ENCODE results near the gene MUC6.

MUC6 gene

GRCh38 chr11:1041149-1041467 is 4.6 kb upstream of the MUC6 start:
- Histone ChIP-seq H3K9ac (ENCODE audit: low read length) (no peak overlapping the region), H3K4me2 (ENCODE audit: low read length, poor library complexity, severe bottlenecking) (no peak overlapping the region), H2AFZ (ENCODE audit: low read depth, low read length) (no peak overlapping the region), H3K23ac (ENCODE audit: low read length in 2 of 2) (no peak overlapping the region), H3K27me3 (ENCODE audit: control insufficient read depth in 1 of 2, insufficient read depth in 1 of 2, low read length in 2 of 2) (peaks cover 10 to 61% of the 10 kb centered on the region in 2 experiments), H2BK15ac (ENCODE audit: low read depth, poor library complexity, severe bottlenecking) (no peak overlapping the region), H2BK12ac (ENCODE audit: low read length in 2 of 2) (no peak overlapping the region), H3K4me3 (ENCODE audit: insufficient read depth in 1 of 2, low read depth in 1 of 2, low read length in 2 of 2) (no peak overlapping the region), H4K8ac (ENCODE audit: low read length) (no peak overlapping the region), H2AK5ac (ENCODE audit: low read length, severe bottlenecking) (no peak overlapping the region), H3K4me1 (ENCODE audit: control insufficient read depth, insufficient read depth, low read depth, low read length) (peaks cover 3% of the 10 kb centered on the region), H4K91ac (ENCODE audit: low read length) (no peak overlapping the region), H3K18ac (ENCODE audit: low read depth in 1 of 2, low read length in 2 of 2) (no peak overlapping the region), H2BK120ac (ENCODE audit: low read depth, low read length) (no peak overlapping the region), H3K9me3 (ENCODE audit: control insufficient read depth, low read length) (peaks cover 6% of the 10 kb centered on the region), H3K36me3 (ENCODE audit: control insufficient read depth in 1 of 2, insufficient read depth in 2 of 2, low read depth in 1 of 2, low read length in 2 of 2) (no peaks in the 10 kb centered on the region), H3K4ac (ENCODE audit: low read depth in 1 of 2, low read length in 2 of 2) (no peak overlapping the region), H2BK5ac (ENCODE audit: low read depth, low read length, poor library complexity, severe bottlenecking) (no peak overlapping the region), H3K79me1 (replicated peaks; ENCODE audit: low read length, poor library complexity, severe bottlenecking) (no peaks in the 10 kb centered on the region), H3K14ac (ENCODE audit: low read length in 2 of 2) (no peak overlapping the region), H3K27ac (ENCODE audit: low read length, poor library complexity, severe bottlenecking) (no peak overlapping the region)
- DNase-seq, result no peak
- 83% methylated on average over 8 of the region's 8 CpGs for WGBS

- Histone ChIP-seq H3K4me3 (ENCODE audit: insufficient read depth in 1 of 2, low read depth in 1 of 2, low read length in 2 of 2) (no peak overlapping the region), H3K27ac (ENCODE audit: low read length, poor library complexity, severe bottlenecking) (no peak overlapping the region), H3K18ac (ENCODE audit: low read depth in 1 of 2, low read length in 2 of 2) (no peak overlapping the region), H2AFZ (ENCODE audit: low read depth, low read length) (no peak overlapping the region), H2BK15ac (ENCODE audit: low read depth, poor library complexity, severe bottlenecking) (no peak overlapping the region), H4K8ac (ENCODE audit: low read length) (no peak overlapping the region), H2BK12ac (ENCODE audit: low read length in 2 of 2) (no peak overlapping the region), H2AK5ac (ENCODE audit: low read length, severe bottlenecking) (no peak overlapping the region), H3K4me2 (ENCODE audit: low read length, poor library complexity, severe bottlenecking) (no peak overlapping the region), H2BK5ac (ENCODE audit: low read depth, low read length, poor library complexity, severe bottlenecking) (no peak overlapping the region), H3K9ac (ENCODE audit: low read length) (no peak overlapping the region), H3K9me3 (ENCODE audit: control insufficient read depth, low read length) (peaks cover 6% of the 10 kb centered on the region), H3K4ac (ENCODE audit: low read depth in 1 of 2, low read length in 2 of 2) (no peak overlapping the region), H3K27me3 (ENCODE audit: control insufficient read depth in 1 of 2, insufficient read depth in 1 of 2, low read length in 2 of 2) (peaks cover 10 to 62% of the 10 kb centered on the region in 2 experiments), H3K14ac (ENCODE audit: low read length in 2 of 2) (no peak overlapping the region), H4K91ac (ENCODE audit: low read length) (no peak overlapping the region), H3K4me1 (ENCODE audit: control insufficient read depth, insufficient read depth, low read depth, low read length) (peaks cover 3% of the 10 kb centered on the region), H2BK120ac (ENCODE audit: low read depth, low read length) (no peak overlapping the region), H3K79me1 (replicated peaks; ENCODE audit: low read length, poor library complexity, severe bottlenecking) (no peaks in the 10 kb centered on the region), H3K36me3 (ENCODE audit: control insufficient read depth in 1 of 2, insufficient read depth in 2 of 2, low read depth in 1 of 2, low read length in 2 of 2) (no peaks in the 10 kb centered on the region), H3K23ac (ENCODE audit: low read length in 2 of 2) (no peak overlapping the region)
- 82% methylated on average over 15 of the region's 16 CpGs for WGBS
- DNase-seq, result no peak
These were observed 4.1 kb upstream of the MUC6 start for GRCh38 chr11:1040428-1041148.

GRCh38 chr11:1039481-1040427 is 3.2 kb upstream of the MUC6 start:
- no peak overlapping the region for H3K4me3 ChIP-seq (ENCODE audit: insufficient read depth in 1 of 2, low read depth in 1 of 2, low read length in 2 of 2)
- WGBS, result 89% methylated on average over 30 of the region's 32 CpGs

GRCh38 chr11:1038921-1039320 is 2.4 kb upstream of the MUC6 start:
- H2BK120ac ChIP-seq (ENCODE audit: low read depth, low read length), result no peak overlapping the region
- H4K91ac ChIP-seq (ENCODE audit: low read length), result peak overlapping the region; percentile 2
- H3K4me3 ChIP-seq (ENCODE audit: insufficient read depth in 1 of 2, low read depth in 1 of 2, low read length in 2 of 2), result peak overlapping the region in 1 of 2 experiments; percentile 22
- H3K4me1 ChIP-seq (ENCODE audit: control insufficient read depth, insufficient read depth, low read depth, low read length), result peaks cover 3% of the 10 kb centered on the region
- no peaks in the 10 kb centered on the region for H3K36me3 ChIP-seq (ENCODE audit: control insufficient read depth in 1 of 2, insufficient read depth in 2 of 2, low read depth in 1 of 2, low read length in 2 of 2)
- no peak for DNase-seq
- H3K79me1 ChIP-seq (replicated peaks; ENCODE audit: low read length, poor library complexity, severe bottlenecking), result no peaks in the 10 kb centered on the region
- no peak overlapping the region for H3K4ac ChIP-seq (ENCODE audit: low read depth in 1 of 2, low read length in 2 of 2)
- peak overlapping the region in 1 of 2 experiments; percentile 64 for H3K14ac ChIP-seq (ENCODE audit: low read length in 2 of 2)
- no peak overlapping the region for H2BK5ac ChIP-seq (ENCODE audit: low read depth, low read length, poor library complexity, severe bottlenecking)
- H3K9ac ChIP-seq (ENCODE audit: low read length), result no peak overlapping the region
- peak overlapping the region; percentile 2 for H2AFZ ChIP-seq (ENCODE audit: low read depth, low read length)
- H2AK5ac ChIP-seq (ENCODE audit: low read length, severe bottlenecking), result no peak overlapping the region
- no peak overlapping the region for H3K23ac ChIP-seq (ENCODE audit: low read length in 2 of 2)
- no peak overlapping the region for H3K27ac ChIP-seq (ENCODE audit: low read length, poor library complexity, severe bottlenecking)
- no peak overlapping the region for H3K18ac ChIP-seq (ENCODE audit: low read depth in 1 of 2, low read length in 2 of 2)
- H2BK15ac ChIP-seq (ENCODE audit: low read depth, poor library complexity, severe bottlenecking), result no peak overlapping the region
- no peak overlapping the region for H2BK12ac ChIP-seq (ENCODE audit: low read length in 2 of 2)
- H3K9me3 ChIP-seq (ENCODE audit: control insufficient read depth, low read length), result no peaks in the 10 kb centered on the region
- no peak overlapping the region for H3K4me2 ChIP-seq (ENCODE audit: low read length, poor library complexity, severe bottlenecking)
- peaks cover 10 to 56% of the 10 kb centered on the region in 2 experiments for H3K27me3 ChIP-seq (ENCODE audit: control insufficient read depth in 1 of 2, insufficient read depth in 1 of 2, low read length in 2 of 2)
- 93% methylated on average over 12 of the region's 12 CpGs for WGBS
- H4K8ac ChIP-seq (ENCODE audit: low read length), result no peak overlapping the region

More at GRCh38 chr11:1039481-1040427, 3.2 kb upstream of the MUC6 start:
- no peak overlapping the region for H4K8ac ChIP-seq (ENCODE audit: low read length)
- no peak overlapping the region for H2BK15ac ChIP-seq (ENCODE audit: low read depth, poor library complexity, severe bottlenecking)
- peaks cover 2% of the 10 kb centered on the region for H3K9me3 ChIP-seq (ENCODE audit: control insufficient read depth, low read length)
- peaks cover 10 to 57% of the 10 kb centered on the region in 2 experiments for H3K27me3 ChIP-seq (ENCODE audit: control insufficient read depth in 1 of 2, insufficient read depth in 1 of 2, low read length in 2 of 2)
- H2AFZ ChIP-seq (ENCODE audit: low read depth, low read length), result no peak overlapping the region
- no peak overlapping the region for H2BK5ac ChIP-seq (ENCODE audit: low read depth, low read length, poor library complexity, severe bottlenecking)
- H3K14ac ChIP-seq (ENCODE audit: low read length in 2 of 2), result no peak overlapping the region
- H3K4me2 ChIP-seq (ENCODE audit: low read length, poor library complexity, severe bottlenecking), result no peak overlapping the region
- no peaks in the 10 kb centered on the region for H3K36me3 ChIP-seq (ENCODE audit: control insufficient read depth in 1 of 2, insufficient read depth in 2 of 2, low read depth in 1 of 2, low read length in 2 of 2)
- peaks cover 3% of the 10 kb centered on the region for H3K4me1 ChIP-seq (ENCODE audit: control insufficient read depth, insufficient read depth, low read depth, low read length)
- H3K79me1 ChIP-seq (replicated peaks; ENCODE audit: low read length, poor library complexity, severe bottlenecking), result no peaks in the 10 kb centered on the region
- DNase-seq, result no peak
- no peak overlapping the region for H3K4ac ChIP-seq (ENCODE audit: low read depth in 1 of 2, low read length in 2 of 2)
- no peak overlapping the region for H2BK120ac ChIP-seq (ENCODE audit: low read depth, low read length)
- H2AK5ac ChIP-seq (ENCODE audit: low read length, severe bottlenecking), result no peak overlapping the region
- no peak overlapping the region for H2BK12ac ChIP-seq (ENCODE audit: low read length in 2 of 2)
- no peak overlapping the region for H3K23ac ChIP-seq (ENCODE audit: low read length in 2 of 2)
- no peak overlapping the region for H3K18ac ChIP-seq (ENCODE audit: low read depth in 1 of 2, low read length in 2 of 2)
- no peak overlapping the region for H4K91ac ChIP-seq (ENCODE audit: low read length)
- H3K27ac ChIP-seq (ENCODE audit: low read length, poor library complexity, severe bottlenecking), result no peak overlapping the region
- H3K9ac ChIP-seq (ENCODE audit: low read length), result no peak overlapping the region

Data from mesenchymal stem cell (in vitro differentiated cells and primary cell).